GM23248 (cell line): Measurements from ENCODE around the gene ATP6V0E1.

Experiments used
- EZH2 ChIP-seq: fragments of 200-600 bp; sonication (generic); IDR thresholded peaks from 2 replicates; pipeline ENCODE4 v1.6.1; 2018; ENCODE audit warnings: antibody characterized with exemption, mild to moderate bottlenecking; ENCODE audit not compliant: insufficient read depth, poor library complexity, severe bottlenecking
- EZH2phosphoT487 ChIP-seq: fragments of 200-600 bp; sonication (generic); IDR thresholded peaks from 2 replicates; pipeline ENCODE4 v1.6.1; 2018; ENCODE audit warnings: antibody characterized with exemption, moderate library complexity, mild to moderate bottlenecking, low read depth; ENCODE audit not compliant: insufficient read depth

- TF ChIP-seq EZH2: no peak
- no peak for TF ChIP-seq EZH2phosphoT487
These were observed 52.5 kb downstream of the ATP6V0E1 start for GRCh38 chr5:173035904-173036707.
